Fibroblast of lung (primary cell): ENCODE data around the gene CDK6. TPM values are rescaled to one million over a fixed set of nuclear protein-coding genes. Genes with fewer than 3 reads are reported as not detected.

Experiments used
- DNase-seq, 2 donors: peaks; one replicate each; pipeline versions ENCODE4 v3.0.0 to v3.0.0-alpha.2; 2010; ENCODE audit warnings: low read depth in 2 of 2
- H2AFZ ChIP-seq: 2 replicates; pipeline ENCODE4 v1.5.1; 2012; ENCODE audit warnings: low read length, control low read depth, inconsistent platforms
- H3K27ac ChIP-seq: 2 replicates; pipeline ENCODE4 v1.5.1; 2011; ENCODE audit warnings: low read length, control low read depth; ENCODE audit not compliant: insufficient read depth
- H3K27me3 ChIP-seq: 2 replicates; pipeline ENCODE4 v1.5.1; 2011; ENCODE audit warnings: mild to moderate bottlenecking, low read length; ENCODE audit not compliant: control insufficient read depth, insufficient read depth
- H3K36me3 ChIP-seq: 2 replicates; pipeline ENCODE4 v1.5.1; 2011; ENCODE audit warnings: low read length; ENCODE audit not compliant: control insufficient read depth, insufficient read depth
- H3K4me1 ChIP-seq: 2 replicates; pipeline ENCODE4 v1.5.1; 2011; ENCODE audit warnings: low read length; ENCODE audit not compliant: control insufficient read depth, insufficient read depth; ENCODE audit errors: extremely low read depth
- H3K4me2 ChIP-seq: 2 replicates; pipeline ENCODE4 v1.5.1; 2011; ENCODE audit warnings: low read length, control low read depth; ENCODE audit not compliant: insufficient read depth; ENCODE audit errors: extremely low read depth
- H3K4me3 ChIP-seq, 4 experiments: fragments of 200-600 bp in 1 of 4; sonication (generic) in 1 of 4; replicated peaks in 1 of 4; 2 replicates each; pipeline ENCODE4 v1.5.1; 2011 to 2016; ENCODE audit warnings: low read length in 4 of 4, low read depth in 3 of 4, mild to moderate bottlenecking in 3 of 4, control low read depth in 2 of 4, inconsistent platforms in 1 of 4, mixed read lengths in 1 of 4; ENCODE audit not compliant: insufficient read depth in 1 of 4; ENCODE audit errors: control extremely low read depth in 1 of 4
- H3K79me2 ChIP-seq: 2 replicates; pipeline ENCODE4 v1.5.1; 2012; ENCODE audit warnings: mild to moderate bottlenecking, low read length, inconsistent platforms; ENCODE audit not compliant: control insufficient read depth, insufficient read depth
- H3K9ac ChIP-seq: 2 replicates; pipeline ENCODE4 v1.5.1; 2011; ENCODE audit warnings: mild to moderate bottlenecking, low read length, control low read depth; ENCODE audit not compliant: insufficient read depth
- H3K9me3 ChIP-seq: 2 replicates; pipeline ENCODE4 v1.5.1; 2012; ENCODE audit warnings: low read depth, low read length; ENCODE audit not compliant: control insufficient read depth, insufficient read depth
- H4K20me1 ChIP-seq: 2 replicates; pipeline ENCODE4 v1.5.1; 2011; ENCODE audit warnings: low read length; ENCODE audit not compliant: control insufficient read depth, insufficient read depth; ENCODE audit errors: extremely low read depth
- EZH2 ChIP-seq: IDR thresholded peaks from 2 replicates; pipeline ENCODE4 v1.5.1; 2012; ENCODE audit warnings: low read length, control low read depth, mild to moderate bottlenecking; ENCODE audit errors: missing control alignments
- polyA plus RNA-seq, 2 donors: library from polyadenylated mRNA; depleted of rRNA in 1 of 2; stranded (reverse) in 1 of 2; unstranded in 1 of 2; fragments of >200 nt; gene quantifications; 2 replicates each; pipeline ENCODE4 v1.2.1, GENCODE V29; 2011 to 2012; ENCODE audit warnings: missing spikeins in 1 of 2
- total RNA-seq: library from RNA; depleted of rRNA; stranded (reverse); fragments of >200 nt; gene quantifications from 2 replicates; pipeline ENCODE4 v1.2.1, GENCODE V29; 2014
- TF ChIP-seq, protein P1 (sequence below), 2 donors: IDR thresholded peaks in 1 of 2; conservative IDR thresholded peaks in 1 of 2; 1 replicate in 1 of 2; 2 replicates in 1 of 2; pipeline ENCODE4 v1.5.1; 2011 to 2012; ENCODE audit warnings: low read length in 2 of 2, control low read depth in 1 of 2, inconsistent platforms in 1 of 2, low read depth in 1 of 2, mild to moderate bottlenecking in 1 of 2

CDK6 gene
- total and polyA plus RNA-seq, 2 donors (not counting 1 experiment from before 2014, with no cell fraction given), result 17.8 to 19.2 TPM

DNA sequence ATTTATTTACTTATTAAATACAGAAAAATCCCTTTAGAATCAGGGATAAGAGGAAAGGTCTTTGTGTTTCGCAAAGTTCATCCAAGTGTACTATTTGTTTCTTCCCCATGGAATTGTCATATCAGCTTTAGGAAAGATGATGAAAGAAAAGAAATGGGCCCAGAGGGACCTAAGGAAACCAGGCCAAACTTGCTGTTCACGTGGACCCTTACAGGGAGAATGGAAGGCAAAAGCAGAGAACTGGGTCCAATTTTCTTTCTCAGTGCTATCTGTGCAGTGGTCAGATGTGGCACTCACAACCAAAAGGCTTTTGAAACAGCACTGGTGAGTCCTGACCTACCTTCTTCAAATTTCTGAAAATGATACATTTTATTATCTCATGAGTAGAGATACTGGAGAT, 192.6 kb downstream of the CDK6 start:
- Histone ChIP-seq H2AFZ (no peak overlapping the region), H3K27me3 (no peaks in the 10 kb centered on the region), H3K9ac (no peak overlapping the region), H3K36me3 (no peaks in the 10 kb centered on the region), H3K4me1 (peaks cover 9% of the 10 kb centered on the region), H3K4me3 (no peak overlapping the region), H3K79me2 (peaks cover 4% of the 10 kb centered on the region), H3K27ac (no peak overlapping the region), H4K20me1 (no peaks in the 10 kb centered on the region), H3K9me3 (no peaks in the 10 kb centered on the region), H3K4me2 (no peak overlapping the region)
- DNase-seq, result no peak
- no peak for TF ChIP-seq EZH2
- TF ChIP-seq, protein P1, sequence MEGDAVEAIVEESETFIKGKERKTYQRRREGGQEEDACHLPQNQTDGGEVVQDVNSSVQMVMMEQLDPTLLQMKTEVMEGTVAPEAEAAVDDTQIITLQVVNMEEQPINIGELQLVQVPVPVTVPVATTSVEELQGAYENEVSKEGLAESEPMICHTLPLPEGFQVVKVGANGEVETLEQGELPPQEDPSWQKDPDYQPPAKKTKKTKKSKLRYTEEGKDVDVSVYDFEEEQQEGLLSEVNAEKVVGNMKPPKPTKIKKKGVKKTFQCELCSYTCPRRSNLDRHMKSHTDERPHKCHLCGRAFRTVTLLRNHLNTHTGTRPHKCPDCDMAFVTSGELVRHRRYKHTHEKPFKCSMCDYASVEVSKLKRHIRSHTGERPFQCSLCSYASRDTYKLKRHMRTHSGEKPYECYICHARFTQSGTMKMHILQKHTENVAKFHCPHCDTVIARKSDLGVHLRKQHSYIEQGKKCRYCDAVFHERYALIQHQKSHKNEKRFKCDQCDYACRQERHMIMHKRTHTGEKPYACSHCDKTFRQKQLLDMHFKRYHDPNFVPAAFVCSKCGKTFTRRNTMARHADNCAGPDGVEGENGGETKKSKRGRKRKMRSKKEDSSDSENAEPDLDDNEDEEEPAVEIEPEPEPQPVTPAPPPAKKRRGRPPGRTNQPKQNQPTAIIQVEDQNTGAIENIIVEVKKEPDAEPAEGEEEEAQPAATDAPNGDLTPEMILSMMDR (conservative IDR thresholded peaks at IDR 0.05 in 1 of 2, IDR thresholded peaks at IDR 0.05 in 1 of 2; ENCODE audit: low read depth in 1 of 2, low read length in 2 of 2), result no peak

DNA sequence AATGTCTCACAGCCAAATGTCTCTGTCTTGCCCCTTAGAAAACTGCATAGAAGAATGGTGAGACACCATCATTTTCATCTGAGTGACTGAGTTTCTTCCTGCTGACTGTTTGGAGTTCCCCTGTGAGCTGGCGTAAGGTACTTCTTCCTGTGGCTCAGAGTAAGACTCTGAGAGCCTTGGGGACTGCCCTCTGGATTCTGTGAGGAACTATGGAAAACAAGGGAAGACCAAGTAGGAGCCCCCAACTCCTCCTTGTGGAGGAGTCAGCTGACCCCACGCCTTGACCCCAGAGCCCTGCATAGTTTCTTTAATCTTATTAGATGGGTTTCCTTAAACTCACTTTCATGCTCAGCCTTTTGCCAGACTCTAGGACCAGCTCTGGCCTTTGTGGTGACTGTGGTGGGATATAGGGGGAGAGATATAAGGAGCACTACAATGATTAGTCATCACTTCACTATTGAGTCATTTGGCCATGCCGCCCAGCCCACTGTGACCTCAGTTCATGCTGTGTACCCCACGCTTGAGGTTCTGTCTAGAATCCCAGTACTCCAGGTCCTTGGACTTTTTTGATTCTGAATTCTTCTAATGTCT, 194.4 kb downstream of the CDK6 start:
- Histone ChIP-seq H3K4me1 (peaks cover 9% of the 10 kb centered on the region), H3K27me3 (no peaks in the 10 kb centered on the region), H2AFZ (no peak overlapping the region), H3K36me3 (no peaks in the 10 kb centered on the region), H4K20me1 (no peaks in the 10 kb centered on the region), H3K4me3 (no peak overlapping the region), H3K79me2 (peaks cover 4% of the 10 kb centered on the region), H3K9ac (no peak overlapping the region), H3K27ac (peak overlapping the region; percentile 16), H3K9me3 (no peaks in the 10 kb centered on the region), H3K4me2 (peak overlapping the region; percentile 8)
- TF ChIP-seq, protein P1 (conservative IDR thresholded peaks at IDR 0.05 in 1 of 2, IDR thresholded peaks at IDR 0.05 in 1 of 2; ENCODE audit: low read depth in 1 of 2, low read length in 2 of 2), result no peak
- no peak for TF ChIP-seq EZH2
- DNase-seq, result peak; percentile 48 to 90

DNA sequence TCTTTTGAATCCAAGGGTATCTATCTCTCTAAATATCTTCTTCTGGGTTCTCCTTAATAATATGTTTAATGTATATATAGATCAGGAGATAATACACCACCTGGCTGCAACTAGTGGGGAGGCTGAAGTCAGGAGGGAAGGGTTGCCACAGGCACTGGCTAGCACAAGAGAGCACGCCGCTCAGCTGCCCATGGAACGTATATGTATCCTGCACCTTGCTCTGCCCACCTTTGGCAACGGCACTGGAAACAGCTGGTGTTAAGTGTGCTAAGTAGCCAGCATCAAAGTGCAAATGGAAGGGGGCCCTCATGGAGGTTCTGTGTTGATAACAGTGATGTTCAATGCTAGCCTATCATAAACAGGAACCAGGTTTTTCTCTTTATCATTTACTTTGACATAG, 196.4 kb downstream of the CDK6 start:
- Histone ChIP-seq H2AFZ (no peak overlapping the region), H3K9me3 (no peaks in the 10 kb centered on the region), H3K4me1 (peaks cover 6% of the 10 kb centered on the region), H3K27ac (no peak overlapping the region), H3K4me2 (no peak overlapping the region), H3K9ac (no peak overlapping the region), H4K20me1 (no peaks in the 10 kb centered on the region), H3K27me3 (no peaks in the 10 kb centered on the region), H3K79me2 (peaks cover 4% of the 10 kb centered on the region), H3K4me3 (no peak overlapping the region), H3K36me3 (no peaks in the 10 kb centered on the region)
- no peak for DNase-seq
- no peak for TF ChIP-seq EZH2
- TF ChIP-seq, protein P1 (conservative IDR thresholded peaks at IDR 0.05 in 1 of 2, IDR thresholded peaks at IDR 0.05 in 1 of 2; ENCODE audit: low read depth in 1 of 2, low read length in 2 of 2), result no peak
